ENCODE measurements around the gene SHCBP1.
"Not testable (repeated sequence)": the region's sequence is repeated elsewhere in the genome, so short reads cannot be mapped to it uniquely, and the experiment has no call there.

SHCBP1 gene

GRCh38 chr16:46632778-46633733 lies 11.9 kb upstream of the SHCBP1 start:
- Histone ChIP-seq H3K27me3 (ENCODE audit: insufficient read depth, low read length) (peaks cover 3% of the 10 kb centered on the region; the same call in 1 of the 2 replicates), H3K4me1 (ENCODE audit: control insufficient read depth, insufficient read depth, low read length, unreplicated experiment) (peaks cover 5% of the 10 kb centered on the region), H3K79me2 (ENCODE audit: control insufficient read depth, insufficient read depth, low read length, unreplicated experiment) (no peaks in the 10 kb centered on the region), H3K36me3 (ENCODE audit: insufficient read depth, low read length) (no peaks in the 10 kb centered on the region), H3K27ac (ENCODE audit: low read depth, low read length) (no peak overlapping the region), H3K4me3 (ENCODE audit: low read depth, low read length) (no peak overlapping the region), H2AFZ (ENCODE audit: low read length, unreplicated experiment) (no peak overlapping the region)

- H3K79me2 ChIP-seq (ENCODE audit: control insufficient read depth, insufficient read depth, low read length, unreplicated experiment), result no peaks in the 10 kb centered on the region
- peak overlapping the region; percentile 92 for H2AFZ ChIP-seq (ENCODE audit: low read length, unreplicated experiment)
- H3K27ac ChIP-seq (ENCODE audit: low read depth, low read length), result 0 out of 2 replicates have a peak overlapping the region, but pooled peaks have one; percentile 10
- H3K27me3 ChIP-seq (ENCODE audit: insufficient read depth, low read length), result no peaks in the 10 kb centered on the region
- peak overlapping the region; percentile 61 for H3K4me3 ChIP-seq (ENCODE audit: low read depth, low read length)
- no peaks in the 10 kb centered on the region for H3K36me3 ChIP-seq (ENCODE audit: insufficient read depth, low read length)
- peaks cover 5% of the 10 kb centered on the region for H3K4me1 ChIP-seq (ENCODE audit: control insufficient read depth, insufficient read depth, low read length, unreplicated experiment)
These were observed 8.4 kb upstream of the SHCBP1 start for GRCh38 chr16:46629331-46630219.

GRCh38 chr16:46627746-46628145 lies 6.6 kb upstream of the SHCBP1 start:
- Histone ChIP-seq H3K4me3 (ENCODE audit: low read depth, low read length) (no peak overlapping the region), H3K36me3 (ENCODE audit: insufficient read depth, low read length) (no peaks in the 10 kb centered on the region), H3K27me3 (ENCODE audit: insufficient read depth, low read length) (no peaks in the 10 kb centered on the region), H2AFZ (ENCODE audit: low read length, unreplicated experiment) (no peak overlapping the region), H3K79me2 (ENCODE audit: control insufficient read depth, insufficient read depth, low read length, unreplicated experiment) (no peaks in the 10 kb centered on the region), H3K27ac (ENCODE audit: low read depth, low read length) (no peak overlapping the region), H3K4me1 (ENCODE audit: control insufficient read depth, insufficient read depth, low read length, unreplicated experiment) (peaks cover 5% of the 10 kb centered on the region)

- not testable (repeated sequence) for H3K27ac ChIP-seq (ENCODE audit: low read depth, low read length); H3K4me1 ChIP-seq (ENCODE audit: control insufficient read depth, insufficient read depth, low read length, unreplicated experiment); H3K4me3 ChIP-seq (ENCODE audit: low read depth, low read length); H3K36me3 ChIP-seq (ENCODE audit: insufficient read depth, low read length); H2AFZ ChIP-seq (ENCODE audit: low read length, unreplicated experiment); H3K79me2 ChIP-seq (ENCODE audit: control insufficient read depth, insufficient read depth, low read length, unreplicated experiment); H3K27me3 ChIP-seq (ENCODE audit: insufficient read depth, low read length)
These were observed 5.5 kb upstream of the SHCBP1 start for GRCh38 chr16:46626681-46627080.

GRCh38 chr16:46624862-46625261 lies 3.7 kb upstream of the SHCBP1 start:
- not testable (repeated sequence) for H2AFZ ChIP-seq (ENCODE audit: low read length, unreplicated experiment); H3K36me3 ChIP-seq (ENCODE audit: insufficient read depth, low read length); H3K27me3 ChIP-seq (ENCODE audit: insufficient read depth, low read length); H3K27ac ChIP-seq (ENCODE audit: low read depth, low read length); H3K4me1 ChIP-seq (ENCODE audit: control insufficient read depth, insufficient read depth, low read length, unreplicated experiment); H3K4me3 ChIP-seq (ENCODE audit: low read depth, low read length)
- peaks cover 13% of the 10 kb centered on the region for H3K79me2 ChIP-seq (ENCODE audit: control insufficient read depth, insufficient read depth, low read length, unreplicated experiment)

- H3K4me1 ChIP-seq (ENCODE audit: control insufficient read depth, insufficient read depth, low read length, unreplicated experiment); H3K4me3 ChIP-seq (ENCODE audit: low read depth, low read length); H3K27me3 ChIP-seq (ENCODE audit: insufficient read depth, low read length); H3K36me3 ChIP-seq (ENCODE audit: insufficient read depth, low read length); H3K27ac ChIP-seq (ENCODE audit: low read depth, low read length); H2AFZ ChIP-seq (ENCODE audit: low read length, unreplicated experiment): not testable (repeated sequence)
- peaks cover 21% of the 10 kb centered on the region for H3K79me2 ChIP-seq (ENCODE audit: control insufficient read depth, insufficient read depth, low read length, unreplicated experiment)
These were observed 2.5 kb upstream of the SHCBP1 start for GRCh38 chr16:46623707-46624106.

- not testable (repeated sequence) for H3K4me1 ChIP-seq (ENCODE audit: control insufficient read depth, insufficient read depth, low read length, unreplicated experiment); H3K27me3 ChIP-seq (ENCODE audit: insufficient read depth, low read length); H3K36me3 ChIP-seq (ENCODE audit: insufficient read depth, low read length); H2AFZ ChIP-seq (ENCODE audit: low read length, unreplicated experiment); H3K27ac ChIP-seq (ENCODE audit: low read depth, low read length); H3K4me3 ChIP-seq (ENCODE audit: low read depth, low read length)
- H3K79me2 ChIP-seq (ENCODE audit: control insufficient read depth, insufficient read depth, low read length, unreplicated experiment), result peaks cover 26% of the 10 kb centered on the region
These were observed 2.1 kb upstream of the SHCBP1 start for GRCh38 chr16:46623246-46623645.

GRCh38 chr16:46621934-46622676 lies 926 bp upstream of the SHCBP1 start:
- Histone ChIP-seq H3K27ac (ENCODE audit: low read depth, low read length) (no peak overlapping the region), H3K27me3 (ENCODE audit: insufficient read depth, low read length) (no peaks in the 10 kb centered on the region), H3K4me1 (ENCODE audit: control insufficient read depth, insufficient read depth, low read length, unreplicated experiment) (no peaks in the 10 kb centered on the region), H2AFZ (ENCODE audit: low read length, unreplicated experiment) (peak overlapping the region; percentile 28), H3K4me3 (ENCODE audit: low read depth, low read length) (no peak overlapping the region), H3K36me3 (ENCODE audit: insufficient read depth, low read length) (peaks cover 6% of the 10 kb centered on the region; the same call in 1 of the 2 replicates), H3K79me2 (ENCODE audit: control insufficient read depth, insufficient read depth, low read length, unreplicated experiment) (peaks cover 33% of the 10 kb centered on the region)

- Histone ChIP-seq H3K4me3 (ENCODE audit: low read depth, low read length) (peak overlapping the region; percentile 96), H3K36me3 (ENCODE audit: insufficient read depth, low read length) (peaks cover 12% of the 10 kb centered on the region), H3K27me3 (ENCODE audit: insufficient read depth, low read length) (no peaks in the 10 kb centered on the region), H3K27ac (ENCODE audit: low read depth, low read length) (peak overlapping the region; percentile 59), H3K4me1 (ENCODE audit: control insufficient read depth, insufficient read depth, low read length, unreplicated experiment) (no peaks in the 10 kb centered on the region), H3K79me2 (ENCODE audit: control insufficient read depth, insufficient read depth, low read length, unreplicated experiment) (peaks cover 36% of the 10 kb centered on the region), H2AFZ (ENCODE audit: low read length, unreplicated experiment) (peak overlapping the region; percentile 90)
These were observed 743 bp downstream of the SHCBP1 start for GRCh38 chr16:46620266-46621005.

GRCh38 chr16:46618516-46618915 lies 2.7 kb downstream of the SHCBP1 start:
- H3K4me1 ChIP-seq (ENCODE audit: control insufficient read depth, insufficient read depth, low read length, unreplicated experiment), result peaks cover 5% of the 10 kb centered on the region
- H3K36me3 ChIP-seq (ENCODE audit: insufficient read depth, low read length), result peaks cover 22% of the 10 kb centered on the region
- no peaks in the 10 kb centered on the region for H3K27me3 ChIP-seq (ENCODE audit: insufficient read depth, low read length)
- no peak overlapping the region for H3K27ac ChIP-seq (ENCODE audit: low read depth, low read length)
- no peak overlapping the region for H2AFZ ChIP-seq (ENCODE audit: low read length, unreplicated experiment)
- H3K4me3 ChIP-seq (ENCODE audit: low read depth, low read length), result no peak overlapping the region
- peaks cover 45% of the 10 kb centered on the region for H3K79me2 ChIP-seq (ENCODE audit: control insufficient read depth, insufficient read depth, low read length, unreplicated experiment)
